ENCODE results near the gene ARF1.

- no peak for TF ChIP-seq POLR2A (IDR thresholded peaks at IDR 0.05)
- no peak for TF ChIP-seq CTCF (IDR thresholded peaks at IDR 0.05)
- TF ChIP-seq POLR2AphosphoS5 (IDR thresholded peaks at IDR 0.05), result no peak
- no peak for TF ChIP-seq EP300 (IDR thresholded peaks at IDR 0.05)
These were observed 6.3 kb downstream of the ARF1 start for GRCh38 chr1:228088586-228089498.

All from suprapubic skin (tissue), 4 donors.